IMR-90 (cell line): ENCODE results near the gene OSBPL6. TPM values are rescaled to one million over a fixed set of nuclear protein-coding genes. Genes with fewer than 3 reads are reported as not detected.

Experiments used
- ATAC-seq: fragments of 200-7000 bp; cut with Tn5 transposase; 2 replicates; pipeline ENCODE4 v1.9.1; 2020; ENCODE audit warnings: low read depth, mild to moderate bottlenecking, moderate library complexity
- BruUV-seq: library from RNA; stranded (reverse); fragments of 400-500 nt; replicated peaks from 2 replicates; lab custom pipeline; 2021; lab: Mats Ljungman, UMichigan
- CTCF ChIA-PET: fragments of 300-600 bp; formaldehyde crosslinking; extraction: SDS; loops from one replicate; lab custom pipeline; 2021; ENCODE audit warnings: antibody characterized with exemption; lab: Yijun Ruan, JAX
- POLR2A ChIA-PET: fragments of 300-600 bp; sonication (Branson Sonifier 250); formaldehyde crosslinking; loops from one replicate; lab custom pipeline; 2022; ENCODE audit warnings: antibody characterized with exemption; ENCODE audit not compliant: unreplicated experiment; lab: Charles Lee
- DNase-seq: peaks from one replicate; pipeline ENCODE4 v3.0.0; 2013
- H2AFZ ChIP-seq: replicated peaks from 2 replicates; pipeline ENCODE3; 2013; ENCODE audit warnings: low read length, mild to moderate bottlenecking; ENCODE audit not compliant: poor library complexity
- H2AK5ac ChIP-seq: 2 replicates; pipeline ENCODE4 v1.6.1; 2013; ENCODE audit warnings: low read depth, low read length, inconsistent platforms
- H2AK9ac ChIP-seq: replicated peaks from 2 replicates; pipeline ENCODE3; 2013; ENCODE audit warnings: mild to moderate bottlenecking, low read depth, low read length, moderate library complexity; ENCODE audit not compliant: poor library complexity
- H2BK120ac ChIP-seq: 2 replicates; pipeline ENCODE4 v1.6.1; 2013; ENCODE audit warnings: low read depth, low read length, inconsistent platforms
- H2BK15ac ChIP-seq: 3 replicates; pipeline ENCODE4 v1.6.1; 2013; ENCODE audit warnings: low read depth, low read length, inconsistent platforms
- H2BK20ac ChIP-seq: 2 replicates; pipeline ENCODE4 v1.6.1; 2013; ENCODE audit warnings: low read depth, mild to moderate bottlenecking, inconsistent platforms, low read length, moderate library complexity
- H2BK5ac ChIP-seq: 2 replicates; pipeline ENCODE4 v1.6.1; 2013; ENCODE audit warnings: mild to moderate bottlenecking, low read depth, low read length, inconsistent platforms; ENCODE audit not compliant: poor library complexity, severe bottlenecking
- H3K14ac ChIP-seq: replicated peaks from 2 replicates; pipeline ENCODE4 v1.6.1; 2013; ENCODE audit warnings: low read depth, low read length, inconsistent platforms
- H3K18ac ChIP-seq: 2 replicates; pipeline ENCODE4 v1.6.1; 2013; ENCODE audit warnings: low read depth, low read length, control low read depth
- H3K23ac ChIP-seq: 2 replicates; pipeline ENCODE4 v1.6.1; 2013; ENCODE audit warnings: low read depth, low read length, inconsistent platforms
- H3K27ac ChIP-seq: 2 replicates; pipeline ENCODE4 v1.5.1; 2013; ENCODE audit warnings: mild to moderate bottlenecking, control low read depth, low read length; ENCODE audit not compliant: insufficient read depth
- H3K27me3 ChIP-seq: 2 replicates; pipeline ENCODE4 v1.6.1; 2013; ENCODE audit warnings: low read length; ENCODE audit not compliant: control insufficient read depth, insufficient read depth
- H3K36me3 ChIP-seq: 2 replicates; pipeline ENCODE4 v1.6.1; 2013; ENCODE audit warnings: low read length, mixed read lengths; ENCODE audit not compliant: control insufficient read depth, insufficient read depth
- H3K4ac ChIP-seq: 2 replicates; pipeline ENCODE4 v1.6.1; 2013; ENCODE audit warnings: low read depth, low read length, inconsistent platforms
- H3K4me1 ChIP-seq: 2 replicates; pipeline ENCODE4 v1.6.1; 2013; ENCODE audit warnings: low read length, mixed read lengths; ENCODE audit not compliant: control insufficient read depth, insufficient read depth
- H3K4me2 ChIP-seq: 2 replicates; pipeline ENCODE4 v1.6.1; 2013; ENCODE audit warnings: low read depth, mild to moderate bottlenecking, control low read depth, low read length, moderate library complexity
- H3K4me3 ChIP-seq: 2 replicates; pipeline ENCODE4 v1.5.1; 2013; ENCODE audit warnings: low read depth, mild to moderate bottlenecking, control low read depth, low read length, moderate library complexity; ENCODE audit not compliant: insufficient read depth
- H3K56ac ChIP-seq: 2 replicates; pipeline ENCODE4 v1.6.1; 2013; ENCODE audit warnings: low read length, inconsistent platforms; ENCODE audit not compliant: insufficient read depth; ENCODE audit errors: extremely low read depth
- H3K79me1 ChIP-seq, 2 experiments: 2 replicates each; pipeline ENCODE4 v1.6.1; 2013; ENCODE audit warnings: low read length in 2 of 2, inconsistent platforms in 1 of 2, low read depth in 1 of 2
- H3K9ac ChIP-seq: 2 replicates; pipeline ENCODE4 v1.6.1; 2013; ENCODE audit warnings: low read depth, low read length, control low read depth
- H3K9me1 ChIP-seq: 2 replicates; pipeline ENCODE4 v1.6.1; 2013; ENCODE audit warnings: low read length, inconsistent platforms; ENCODE audit not compliant: insufficient read depth
- H3K9me3 ChIP-seq: 2 replicates; pipeline ENCODE4 v1.6.1; 2013; ENCODE audit warnings: low read length; ENCODE audit not compliant: control insufficient read depth, insufficient read depth
- H4K20me1 ChIP-seq: 2 replicates; pipeline ENCODE4 v1.6.1; 2013; ENCODE audit warnings: low read length, inconsistent platforms; ENCODE audit not compliant: insufficient read depth
- H4K5ac ChIP-seq: 2 replicates; pipeline ENCODE4 v1.6.1; 2013; ENCODE audit warnings: mild to moderate bottlenecking, low read depth, low read length, control low read depth
- H4K8ac ChIP-seq, 2 experiments: 2 replicates each; pipeline ENCODE4 v1.6.1; 2013; ENCODE audit warnings: low read depth in 2 of 2, low read length in 2 of 2, control low read depth in 1 of 2, inconsistent platforms in 1 of 2
- H4K91ac ChIP-seq: 2 replicates; pipeline ENCODE4 v1.6.1; 2013; ENCODE audit warnings: low read depth, low read length, inconsistent platforms; ENCODE audit not compliant: insufficient read depth
- CTCF ChIP-seq: conservative IDR thresholded peaks from 2 replicates; pipeline ENCODE4 v1.5.1; 2012; ENCODE audit warnings: mild to moderate bottlenecking, low read depth, low read length, improper control_type of control experiment
- FOS ChIP-seq: fragments of 150-350 bp; IDR thresholded peaks from 2 replicates; pipeline ENCODE4 v1.6.1; 2016; ENCODE audit warnings: low read depth, low read length
- MAZ ChIP-seq: IDR thresholded peaks from 2 replicates; pipeline ENCODE4 v1.6.1; 2012; ENCODE audit warnings: low read depth, mild to moderate bottlenecking, low read length, improper control_type of control experiment, moderate library complexity, borderline replicate concordance
- MXI1 ChIP-seq: IDR thresholded peaks from 2 replicates; pipeline ENCODE4 v1.6.1; 2012; ENCODE audit warnings: low read depth, mild to moderate bottlenecking, low read length, moderate library complexity, borderline replicate concordance
- RAD21 ChIP-seq: IDR thresholded peaks from 2 replicates; pipeline ENCODE4 v1.6.1; 2012; ENCODE audit warnings: low read length, improper control_type of control experiment
- RFX5 ChIP-seq: IDR thresholded peaks from 2 replicates; pipeline ENCODE4 v1.8.0; 2012; ENCODE audit warnings: low read depth, mild to moderate bottlenecking, low read length, moderate library complexity
- USF2 ChIP-seq: fragments of 150-350 bp; IDR thresholded peaks from 2 replicates; pipeline ENCODE4 v1.6.1; 2017; ENCODE audit warnings: mild to moderate bottlenecking, antibody characterized with exemption, low read length, low read depth
- WGBS, 2 experiments: methylation state at CpG; one replicate each; pipeline versions ENCODE4 v1.1.5 to v1.1.7; 2013; ENCODE audit warnings: missing lambda C conversion rate in 2 of 2; ENCODE audit not compliant: insufficient read length in 1 of 2; ENCODE audit errors: extremely low coverage in 2 of 2; 5-methylcytosine and 5-hydroxymethylcytosine counted together
- dilution Hi-C: fragments of 300-500 bp; cut with HindIII; formaldehyde crosslinking; loops from one replicate; pipeline ENCODE4 v1.14.3; 2018; ENCODE audit warnings: low sequenced_read_pairs; ENCODE audit not compliant: unreplicated experiment
- in situ Hi-C: fragments of 300-500 bp; cut with MboI; formaldehyde crosslinking; loops from 3 replicates; pipeline ENCODE4 v1.14.3; 2019; ENCODE audit warnings: low sequenced_read_pairs, inconsistent platforms, mixed read lengths
- intact Hi-C: fragments of 100-400 bp; cut with micrococcal nuclease; formaldehyde crosslinking; loops from 2 replicates; pipeline ENCODE4 v1.10.0; 2022
- polyA plus RNA-seq, 3 experiments: library from polyadenylated mRNA; depleted of rRNA; stranded (reverse); fragments of >200 nt; gene quantifications; 2 replicates each; pipeline ENCODE4 v1.2.3, GENCODE V29; 2012; ENCODE audit warnings: low replicate concordance in 1 of 3
- total RNA-seq: library from RNA; depleted of rRNA; stranded (reverse); fragments of >200 nt; gene quantifications from 2 replicates; pipeline ENCODE4 v1.2.3, GENCODE V29; 2012

Gene OSBPL6
- total and polyA plus RNA-seq, 2 of the 4 experiments (the other 2 are of a cell fraction) = 3.2 to 3.7 TPM

- peak; percentile 75 for ATAC-seq
- CTCF ChIA-PET = no interaction called here
- no peaks in the 10 kb centered on the region for H4K20me1 ChIP-seq
- peak; percentile 77 for DNase-seq
- H2BK5ac ChIP-seq = peak overlapping the region; percentile 39
- no peaks in the 10 kb centered on the region; a peak in 1 of 4 replicates for H3K79me1 ChIP-seq
- no CpG with 5 or more reads among the region's 1 CpG for WGBS, 2 experiments
- H4K8ac ChIP-seq = no peak overlapping the region
- H2BK15ac ChIP-seq = no peak overlapping the region
- H3K18ac ChIP-seq = peak overlapping the region; percentile 39; the same call in 1 of the 2 replicates
- no peaks in the 10 kb centered on the region for H3K9me3 ChIP-seq
- H3K9ac ChIP-seq = no peak overlapping the region
- H3K27ac ChIP-seq = peak overlapping the region; percentile 46; the same call in 1 of the 2 replicates
- H3K36me3 ChIP-seq = no peaks in the 10 kb centered on the region
- H3K9me1 ChIP-seq = 0 out of 2 replicates have a peak, but pooled peaks cover 3% of the 10 kb centered on the region
- TF ChIP-seq CTCF (no peak), RAD21 (no peak), MAZ (no peak), MXI1 (no peak), FOS (no peak), USF2 (no peak), RFX5 (no peak)
- H2AK9ac ChIP-seq = no peak overlapping the region
- no peak overlapping the region for H3K14ac ChIP-seq
- H3K27me3 ChIP-seq = no peaks in the 10 kb centered on the region
- H3K4ac ChIP-seq = no peak overlapping the region
- POLR2A ChIA-PET = no interaction called here
- H3K4me2 ChIP-seq = peak overlapping the region; percentile 61; the same call in 1 of the 2 replicates
- H2AFZ ChIP-seq = no peak overlapping the region
- H2BK120ac ChIP-seq = no peak overlapping the region
- H3K56ac ChIP-seq = no peak overlapping the region
- no peak overlapping the region for H4K5ac ChIP-seq
- intact Hi-C loops = no loop called here
- H4K91ac ChIP-seq = no peak overlapping the region
- H2BK20ac ChIP-seq = no peak overlapping the region
- H3K23ac ChIP-seq = no peak overlapping the region
- no TSS peak for BruUV-seq
- no peak overlapping the region for H2AK5ac ChIP-seq
- dilution Hi-C loops = no loop called here
- H3K4me1 ChIP-seq = peaks cover 4% of the 10 kb centered on the region
- no peak overlapping the region for H3K4me3 ChIP-seq
- in situ Hi-C loops = no loop called here
These were observed 133.7 kb downstream of the OSBPL6 start for GRCh38 chr2:178328037-178328436.
